ENCODE measurements around the gene MROH2B.

- TF ChIP-seq CTCF (IDR thresholded peaks at IDR 0.05), result no peak
- no peak for TF ChIP-seq EZH2 (IDR thresholded peaks at IDR 0.05; ENCODE audit: borderline replicate concordance, insufficient read depth, low read depth, low read length, poor library complexity, severe bottlenecking)
Measured at GRCh38 chr5:40984884-40985283, 86.3 kb downstream of the MROH2B start.
